CD14-positive monocyte (primary cell): Measurements from ENCODE around the gene EXPH5. TPM values are rescaled to one million over a fixed set of nuclear protein-coding genes. Genes with fewer than 3 reads are reported as not detected.

ENCODE experiments used
- DNase-seq, 3 donors: peaks; one replicate each; pipeline ENCODE4 v3.0.0-alpha.2; 2011 to 2022
- H2AFZ ChIP-seq: 2 replicates; pipeline ENCODE4 v1.6.0; 2012; ENCODE audit warnings: mild to moderate bottlenecking, low read depth, low read length, inconsistent platforms; ENCODE audit not compliant: insufficient read depth, poor library complexity, severe bottlenecking
- H3K27ac ChIP-seq, 2 donors: 1 replicate in 1 of 2; 2 replicates in 1 of 2; pipeline ENCODE4 v1.5.1; 2012 to 2013; ENCODE audit warnings: low read length in 2 of 2, control low read depth in 1 of 2, inconsistent platforms in 1 of 2, low read depth in 1 of 2, mild to moderate bottlenecking in 1 of 2
- H3K27me3 ChIP-seq, 2 donors: one replicate each; pipeline versions ENCODE4 v1.6.0 to v1.6.1; 2011 to 2013; ENCODE audit warnings: low read length in 2 of 2; ENCODE audit not compliant: control insufficient read depth in 2 of 2, insufficient read depth in 2 of 2
- H3K36me3 ChIP-seq, 2 donors: replicated peaks in 1 of 2; 1 replicate in 1 of 2; 2 replicates in 1 of 2; pipeline versions ENCODE4 v1.5.1 to v1.6.1; 2012 to 2013; ENCODE audit warnings: low read length in 2 of 2, control low read depth in 1 of 2, inconsistent platforms in 1 of 2, mild to moderate bottlenecking in 1 of 2; ENCODE audit not compliant: insufficient read depth in 2 of 2, control insufficient read depth in 1 of 2
- H3K4me1 ChIP-seq, 2 donors: 1 replicate in 1 of 2; 2 replicates in 1 of 2; pipeline versions ENCODE4 v1.5.1 to v1.6.1; 2012 to 2013; ENCODE audit warnings: low read length in 2 of 2, control low read depth in 1 of 2, inconsistent platforms in 1 of 2, mild to moderate bottlenecking in 1 of 2, moderate library complexity in 1 of 2; ENCODE audit not compliant: insufficient read depth in 2 of 2, control insufficient read depth in 1 of 2
- H3K4me2 ChIP-seq: replicated peaks from 2 replicates; pipeline ENCODE3; 2012; ENCODE audit warnings: low read length, moderate library complexity, mild to moderate bottlenecking; ENCODE audit not compliant: poor library complexity, severe bottlenecking; ENCODE audit errors: extremely low read depth
- H3K4me3 ChIP-seq, 3 experiments: fragments of 200-600 bp in 1 of 3; sonication (generic) in 1 of 3; replicated peaks in 1 of 3; 1 replicate in 2 of 3; 2 replicates in 1 of 3; pipeline ENCODE4 v1.5.1; 2011 to 2013; ENCODE audit warnings: low read length in 3 of 3, mild to moderate bottlenecking in 3 of 3, control low read depth in 2 of 3, low read depth in 2 of 3, inconsistent platforms in 1 of 3, moderate library complexity in 1 of 3
- H3K79me2 ChIP-seq: 2 replicates; pipeline ENCODE4 v1.6.0; 2012; ENCODE audit warnings: mild to moderate bottlenecking, control low read depth, inconsistent platforms, low read length, moderate library complexity; ENCODE audit not compliant: insufficient read depth
- H3K9ac ChIP-seq: 2 replicates; pipeline ENCODE4 v1.6.0; 2017; ENCODE audit warnings: low read length, mild to moderate bottlenecking; ENCODE audit not compliant: insufficient read depth, poor library complexity, severe bottlenecking
- H3K9me3 ChIP-seq, 2 donors: replicated peaks in 1 of 2; 1 replicate in 1 of 2; 2 replicates in 1 of 2; pipeline versions ENCODE4 v1.5.1 to v1.6.1; 2012 to 2013; ENCODE audit warnings: low read length in 2 of 2, control low read depth in 1 of 2; ENCODE audit not compliant: control insufficient read depth in 1 of 2, insufficient read depth in 1 of 2
- H4K20me1 ChIP-seq: 2 replicates; pipeline ENCODE4 v1.6.0; 2012; ENCODE audit warnings: mild to moderate bottlenecking, low read length, control low read depth, moderate library complexity; ENCODE audit not compliant: insufficient read depth
- H3K27ac Mint-ChIP-seq, 7 donors: one replicate each; pipeline ENCODE4 v1.8.0; 2020; ENCODE audit warnings: mild to moderate bottlenecking in 7 of 7, mixed read lengths in 7 of 7, moderate library complexity in 6 of 7, inconsistent platforms in 2 of 7
- H3K27me3 Mint-ChIP-seq, 3 donors: one replicate each; pipeline ENCODE4 v1.8.0; 2021 to 2022; ENCODE audit warnings: low read depth in 3 of 3, mild to moderate bottlenecking in 3 of 3, mixed read lengths in 3 of 3, moderate library complexity in 3 of 3, inconsistent platforms in 1 of 3
- H3K36me3 Mint-ChIP-seq, 2 donors: one replicate each; pipeline ENCODE4 v1.8.0; 2020; ENCODE audit warnings: mixed read lengths in 2 of 2, inconsistent platforms in 1 of 2, mild to moderate bottlenecking in 1 of 2
- H3K4me1 Mint-ChIP-seq: one replicate; pipeline ENCODE4 v1.8.0; 2020; ENCODE audit warnings: mild to moderate bottlenecking, mixed read lengths
- H3K4me3 Mint-ChIP-seq, 2 donors: one replicate each; pipeline ENCODE4 v1.8.0; 2020; ENCODE audit warnings: mild to moderate bottlenecking in 2 of 2, mixed read lengths in 2 of 2, moderate library complexity in 1 of 2
- H3K9me3 Mint-ChIP-seq, 7 donors: one replicate each; pipeline ENCODE4 v1.8.0; 2020 to 2022; ENCODE audit warnings: mixed read lengths in 7 of 7, mild to moderate bottlenecking in 6 of 7, moderate library complexity in 6 of 7, inconsistent platforms in 2 of 7
- CTCF ChIP-seq: fragments of 200-600 bp; IDR thresholded peaks from one replicate; pipeline ENCODE4 v1.8.0; 2022; ENCODE audit warnings: antibody characterized with exemption, mild to moderate bottlenecking
- WGBS: methylation state at CpG from one replicate; pipeline ENCODE4 v1.1.5; 2013; ENCODE audit warnings: missing lambda C conversion rate; ENCODE audit not compliant: insufficient coverage; 5-methylcytosine and 5-hydroxymethylcytosine counted together
- intact Hi-C, 2 donors: fragments of 100-400 bp; cut with micrococcal nuclease; formaldehyde crosslinking; loops; one replicate each; pipeline versions ENCODE4 v1.15.0 to v1.15.1; 2023
- polyA plus RNA-seq, 3 donors: library from polyadenylated mRNA; depleted of rRNA in 1 of 3; unstranded in 2 of 3; stranded (reverse) in 1 of 3; fragments of 300-500 nt in 2 of 3; fragments of >200 nt in 1 of 3; fragmentation: Illumina TruSeq in 2 of 3; gene quantifications; 1 replicate in 2 of 3; 2 replicates in 1 of 3; pipeline ENCODE4 v1.2.3, GENCODE V29; 2012 to 2021

The EXPH5 gene
- polyA plus RNA-seq, 3 donors: 0.05 to 0.17 TPM; not detected in 1

- no peaks in the 10 kb centered on the region for H3K27me3 ChIP-seq
- H3K36me3 ChIP-seq: no peaks in the 10 kb centered on the region
- no peaks in the 10 kb centered on the region for H3K4me1 ChIP-seq
- intact Hi-C loops: no loop called here
- Mint-ChIP-seq H3K27me3 (peaks cover 0 to 1% (median 0%) of the 10 kb centered on the region in 3 donors), H3K4me1 (peaks cover 5% of the 10 kb centered on the region), H3K4me3 (no peak overlapping the region), H3K36me3 (peaks cover 0 to 2% of the 10 kb centered on the region in 2 donors), H3K27ac (no peak overlapping the region), H3K9me3 (peaks cover 0 to 3% (median 0%) of the 10 kb centered on the region in 7 donors)
- H3K4me2 ChIP-seq: no peak overlapping the region
- no peak overlapping the region for H3K27ac ChIP-seq
- no peak overlapping the region for H3K9ac ChIP-seq
- H3K4me3 ChIP-seq: no peak overlapping the region
- no peaks in the 10 kb centered on the region for H3K9me3 ChIP-seq
- H4K20me1 ChIP-seq: no peaks in the 10 kb centered on the region
- no peak overlapping the region for H2AFZ ChIP-seq
- no peak for TF ChIP-seq CTCF
- no peaks in the 10 kb centered on the region for H3K79me2 ChIP-seq
- no peak for DNase-seq
Measured at GRCh38 chr11:108584973-108585372, 8.6 kb downstream of the EXPH5 start.

- Histone ChIP-seq H3K4me2 (no peak overlapping the region), H3K27ac (no peak overlapping the region), H3K79me2 (no peaks in the 10 kb centered on the region), H2AFZ (no peak overlapping the region), H3K36me3 (no peaks in the 10 kb centered on the region), H3K9me3 (no peaks in the 10 kb centered on the region), H3K4me3 (no peak overlapping the region), H3K27me3 (no peaks in the 10 kb centered on the region), H3K4me1 (no peaks in the 10 kb centered on the region), H3K9ac (no peak overlapping the region), H4K20me1 (no peaks in the 10 kb centered on the region)
- Mint-ChIP-seq H3K27me3 (peaks cover 0 to 1% (median 0%) of the 10 kb centered on the region in 3 donors), H3K27ac (peak overlapping the region in 1 of 7 donors; percentile 3), H3K9me3 (peaks cover 0 to 3% (median 3%) of the 10 kb centered on the region in 7 donors), H3K4me1 (peaks cover 2% of the 10 kb centered on the region), H3K4me3 (no peak overlapping the region), H3K36me3 (peaks cover 0 to 3% of the 10 kb centered on the region in 2 donors)
- TF ChIP-seq CTCF: no peak
- DNase-seq: no peak
- no CpG with 5 or more reads among the region's 2 CpGs for WGBS
- intact Hi-C loops: no loop called here
Measured at GRCh38 chr11:108580645-108581044, 12.9 kb downstream of the EXPH5 start.
